GM19452 (cell line): ENCODE measurements around the gene PAPLN.

Experiments
- ATAC-seq: cut with Tn5 transposase; IDR thresholded peaks from one replicate; pipeline ENCODE4 v1.9.1; 2021; ENCODE audit not compliant: unreplicated experiment

The PAPLN gene

GRCh38 chr14:73231981-73232851 is 5.1 kb upstream of the PAPLN start:
- ATAC-seq: no peak

GRCh38 chr14:73232984-73233383 is 4.3 kb upstream of the PAPLN start:
- no peak for ATAC-seq

GRCh38 chr14:73233564-73233963 is 3.7 kb upstream of the PAPLN start:
- no peak for ATAC-seq

GRCh38 chr14:73234029-73234428 is 3.3 kb upstream of the PAPLN start:
- ATAC-seq: no peak

- no peak for ATAC-seq
These were observed 2.5 kb upstream of the PAPLN start for GRCh38 chr14:73234586-73235394.

- no peak for ATAC-seq
These were observed 1.7 kb upstream of the PAPLN start for GRCh38 chr14:73235531-73236155.

- no peak for ATAC-seq
These were observed 1.1 kb upstream of the PAPLN start for GRCh38 chr14:73236157-73236556.

GRCh38 chr14:73236752-73237218 is 521 bp upstream of the PAPLN start:
- ATAC-seq: no peak

GRCh38 chr14:73237786-73238423 is 599 bp downstream of the PAPLN start:
- ATAC-seq: no peak

- no peak for ATAC-seq
These were observed 1.1 kb downstream of the PAPLN start for GRCh38 chr14:73238424-73238852.

GRCh38 chr14:73238941-73239340 is 1.6 kb downstream of the PAPLN start:
- ATAC-seq: no peak

- no peak for ATAC-seq
These were observed 2.3 kb downstream of the PAPLN start for GRCh38 chr14:73239393-73240241.

GRCh38 chr14:73240816-73241480 is 3.6 kb downstream of the PAPLN start:
- ATAC-seq: no peak

GRCh38 chr14:73241481-73242165 is 4.3 kb downstream of the PAPLN start:
- no peak for ATAC-seq

- ATAC-seq: no peak
These were observed 5.1 kb downstream of the PAPLN start for GRCh38 chr14:73242357-73242901.

- ATAC-seq: no peak
These were observed 6.0 kb downstream of the PAPLN start for GRCh38 chr14:73243341-73243740.

GRCh38 chr14:73243748-73244147 is 6.4 kb downstream of the PAPLN start:
- ATAC-seq: no peak

- ATAC-seq: no peak
These were observed 7.4 kb downstream of the PAPLN start for GRCh38 chr14:73244541-73245290.
